Lower leg skin (tissue), 3 donors: ENCODE results near the gene PRCP.

Source experiments
- CTCF ChIP-seq, 3 donors: fragments of 450-650 bp; IDR thresholded peaks; one replicate each; pipeline ENCODE4 v1.5.1; 2016; ENCODE audit warnings: antibody characterized with exemption in 3 of 3, mild to moderate bottlenecking in 3 of 3, moderate library complexity in 2 of 3
- POLR2A ChIP-seq, 2 donors: fragments of 450-650 bp; IDR thresholded peaks; one replicate each; pipeline ENCODE4 v1.6.1; 2016 to 2017; ENCODE audit warnings: antibody characterized with exemption in 2 of 2, mild to moderate bottlenecking in 1 of 2, moderate library complexity in 1 of 2

- TF ChIP-seq CTCF (IDR thresholded peaks at IDR 0.05) (no peak), POLR2A (IDR thresholded peaks at IDR 0.05) (no peak)
These were observed 8.1 kb upstream of the PRCP start for GRCh38 chr11:82908311-82908710.
